GM12878 (cell line): ENCODE data around the gene SETD6.

ENCODE experiments used
- BHLHE40 ChIP-seq, 2 experiments: fragments of 450-650 bp in 1 of 2; IDR thresholded peaks; 2 replicates each; pipeline ENCODE4 v1.6.1; 2011 to 2017; ENCODE audit warnings: low read depth in 2 of 2, borderline replicate concordance in 1 of 2, improper control_type of control experiment in 1 of 2, low read length in 1 of 2, mild to moderate bottlenecking in 1 of 2
- USF2 ChIP-seq: IDR thresholded peaks from 2 replicates; pipeline ENCODE4 v1.6.1; 2011; ENCODE audit warnings: low read depth, low read length, improper control_type of control experiment, borderline replicate concordance

GRCh38 chr16:58494981-58495520, 20.3 kb upstream of the SETD6 start:
- no peak for TF ChIP-seq USF2
- TF ChIP-seq BHLHE40 (IDR thresholded peaks at IDR 0.05; ENCODE audit: borderline replicate concordance in 1 of 2, low read depth in 2 of 2, low read length in 1 of 2) = no peak
